GF-D8 (cell line): ENCODE measurements around the gene SLC38A3.

Source experiments
- DNase-seq: peaks from one replicate; lab custom pipeline; 2025; lab: John Stamatoyannopoulos, UW

Gene SLC38A3

GRCh38 chr3:50204804-50205412, at the start of gene SLC38A3:
TSS of gene SLC38A3 (plus strand) at chr3:50205271. CDS start at chr3:50214200, 8,929 bp downstream.
- no peak for DNase-seq

- DNase-seq, result no peak
These were observed 49.6 kb upstream of the SLC38A3 start for GRCh38 chr3:50155491-50155878.

GRCh38 chr3:50155891-50156290, 49.2 kb upstream of the SLC38A3 start:
- DNase-seq, result no peak

- DNase-seq, result no peak
These were observed 48.2 kb upstream of the SLC38A3 start for GRCh38 chr3:50156549-50157493.

GRCh38 chr3:50157827-50158529, 47.1 kb upstream of the SLC38A3 start:
- DNase-seq, result no peak

- no peak for DNase-seq
These were observed 46.4 kb upstream of the SLC38A3 start for GRCh38 chr3:50158530-50159146.

GRCh38 chr3:50160561-50160983, 44.5 kb upstream of the SLC38A3 start:
- DNase-seq, result no peak

GRCh38 chr3:50161320-50161719, 43.8 kb upstream of the SLC38A3 start:
- DNase-seq, result no peak

- DNase-seq, result no peak
These were observed 42.8 kb upstream of the SLC38A3 start for GRCh38 chr3:50162034-50162883.

GRCh38 chr3:50163572-50164455, 41.3 kb upstream of the SLC38A3 start:
- DNase-seq, result no peak

- no peak for DNase-seq
These were observed 40.6 kb upstream of the SLC38A3 start for GRCh38 chr3:50164481-50164880.

GRCh38 chr3:50164984-50165909, 39.8 kb upstream of the SLC38A3 start:
- no peak for DNase-seq

- no peak for DNase-seq
These were observed 39.0 kb upstream of the SLC38A3 start for GRCh38 chr3:50165910-50166538.

GRCh38 chr3:50166620-50167019, 38.5 kb upstream of the SLC38A3 start:
- DNase-seq, result no peak

- no peak for DNase-seq
These were observed 37.8 kb upstream of the SLC38A3 start for GRCh38 chr3:50167069-50167840.

- DNase-seq, result no peak
These were observed 37.2 kb upstream of the SLC38A3 start for GRCh38 chr3:50167841-50168209.

- no peak for DNase-seq
These were observed 36.7 kb upstream of the SLC38A3 start for GRCh38 chr3:50168388-50168787.

- no peak for DNase-seq
These were observed 36.3 kb upstream of the SLC38A3 start for GRCh38 chr3:50168791-50169190.
